Lung (tissue), 12 donors: Measurements from ENCODE around the gene DMRT2. TPM values are rescaled to one million over a fixed set of nuclear protein-coding genes. Genes with fewer than 3 reads are reported as not detected.

Experiments used
- ATAC-seq: fragments of 200-7000 bp; cut with Tn5 transposase; one replicate; pipeline ENCODE4 v1.9.1; 2020; ENCODE audit warnings: moderate number of reproducible peaks; ENCODE audit not compliant: insufficient read depth, low FRiP score
- DNase-seq, 3 donors: peaks; one replicate each; pipeline ENCODE4 v3.0.0-alpha.2; 2013 to 2017
- H3K27ac ChIP-seq, 2 donors: one replicate each; pipeline ENCODE4 v1.5.1; 2013; ENCODE audit warnings: mild to moderate bottlenecking in 2 of 2, moderate library complexity in 2 of 2, control low read depth in 1 of 2, inconsistent platforms in 1 of 2, low read depth in 1 of 2, low read length in 1 of 2
- H3K27me3 ChIP-seq, 3 donors: one replicate each; pipeline ENCODE4 v1.5.1; 2013; ENCODE audit warnings: low read length in 2 of 3; ENCODE audit not compliant: control insufficient read depth in 3 of 3, insufficient read depth in 3 of 3
- H3K36me3 ChIP-seq, 4 donors: one replicate each; pipeline ENCODE4 v1.5.1; 2013; ENCODE audit warnings: low read length in 4 of 4, mild to moderate bottlenecking in 1 of 4, moderate library complexity in 1 of 4; ENCODE audit not compliant: control insufficient read depth in 4 of 4, insufficient read depth in 4 of 4
- H3K4me1 ChIP-seq, 5 donors: one replicate each; pipeline ENCODE4 v1.5.1; 2013; ENCODE audit warnings: low read length in 5 of 5, mild to moderate bottlenecking in 2 of 5, moderate library complexity in 1 of 5; ENCODE audit not compliant: control insufficient read depth in 5 of 5, insufficient read depth in 5 of 5
- H3K4me3 ChIP-seq: one replicate; pipeline ENCODE4 v1.5.1; 2013; ENCODE audit warnings: mild to moderate bottlenecking, control low read depth, moderate library complexity
- H3K9ac ChIP-seq, 2 donors: one replicate each; pipeline ENCODE4 v1.5.1; 2013; ENCODE audit warnings: low read length in 2 of 2, control low read depth in 1 of 2; ENCODE audit not compliant: insufficient read depth in 1 of 2
- H3K9me3 ChIP-seq, 4 donors: one replicate each; pipeline ENCODE4 v1.5.1; 2013; ENCODE audit warnings: low read length in 3 of 4, mild to moderate bottlenecking in 1 of 4, moderate library complexity in 1 of 4; ENCODE audit not compliant: control insufficient read depth in 4 of 4, insufficient read depth in 3 of 4
- CTCF ChIP-seq: IDR thresholded peaks from 2 replicates; pipeline ENCODE4 v1.5.1; 2012; ENCODE audit warnings: mild to moderate bottlenecking; ENCODE audit errors: control extremely low read depth, extremely low read depth
- WGBS, 2 donors: extraction: QIAGEN DNeasy Blood & Tissue Kit; methylation state at CpG; one replicate each; pipeline ENCODE4 v1.1.7; 2013; 5-methylcytosine and 5-hydroxymethylcytosine counted together
- polyA plus RNA-seq, 2 donors: library from polyadenylated mRNA; stranded (reverse); fragments of 200-250 nt; gene quantifications; one replicate each; pipeline ENCODE4 v1.2.1, GENCODE V29; 2013
- total RNA-seq, 2 donors: library from RNA; depleted of rRNA in 1 of 2; stranded (reverse); fragments of >200 nt in 1 of 2; gene quantifications; one replicate each; pipeline ENCODE4 v1.2.1, GENCODE V29; 2014 to 2021
- donor health status: control.
- donor health status: control.
- donor health status: Bipolar disorder and iron deficiency.
- donor health status: healthy.
- donor health status: DM: yes; HTN: yes; CAD: no.

DMRT2 gene
- total and polyA plus RNA-seq, 4 donors: 0.52 to 1.7 (median 0.80) TPM

GRCh38 chr9:1028501-1029190 lies 21.5 kb upstream of the DMRT2 start:
- no peak for DNase-seq
- H3K27me3 ChIP-seq: peaks cover 0 to 26% (median 20%) of the 10 kb centered on the region in 3 donors
- H3K4me1 ChIP-seq: no peaks in the 10 kb centered on the region
- H3K4me3 ChIP-seq: no peak overlapping the region
- no peak overlapping the region for H3K9ac ChIP-seq
- no peak overlapping the region for H3K27ac ChIP-seq
- no peak for ATAC-seq
- no peaks in the 10 kb centered on the region for H3K36me3 ChIP-seq
- TF ChIP-seq CTCF: no peak
- H3K9me3 ChIP-seq: peaks cover 0 to 2% (median 0%) of the 10 kb centered on the region in 4 donors
- 69 to 71% methylated on average over 8 of the region's 8 CpGs for WGBS, 2 donors

GRCh38 chr9:1031951-1032601 lies 18.1 kb upstream of the DMRT2 start:
- DNase-seq: no peak
- no peak overlapping the region for H3K4me3 ChIP-seq
- H3K9ac ChIP-seq: no peak overlapping the region
- no peaks in the 10 kb centered on the region for H3K36me3 ChIP-seq
- H3K27me3 ChIP-seq: peaks cover 0 to 45% (median 30%) of the 10 kb centered on the region in 3 donors
- H3K9me3 ChIP-seq: no peaks in the 10 kb centered on the region
- no peak overlapping the region for H3K27ac ChIP-seq
- TF ChIP-seq CTCF: no peak
- 51 to 71% methylated on average over 14 of the region's 14 CpGs for WGBS, 2 donors
- no peak for ATAC-seq
- no peaks in the 10 kb centered on the region for H3K4me1 ChIP-seq

GRCh38 chr9:1034271-1034670 lies 15.9 kb upstream of the DMRT2 start:
- H3K4me3 ChIP-seq: no peak overlapping the region
- H3K9me3 ChIP-seq: no peaks in the 10 kb centered on the region
- no peak for ATAC-seq
- WGBS, 2 donors: 34 to 54% methylated on average over 3 of the region's 3 CpGs
- no peak overlapping the region for H3K27ac ChIP-seq
- DNase-seq: peak in 1 of 3 donors; percentile 31
- TF ChIP-seq CTCF: no peak
- H3K9ac ChIP-seq: no peak overlapping the region
- H3K36me3 ChIP-seq: no peaks in the 10 kb centered on the region
- H3K4me1 ChIP-seq: no peaks in the 10 kb centered on the region
- peaks cover 0 to 63% (median 47%) of the 10 kb centered on the region in 3 donors for H3K27me3 ChIP-seq
